HG02571 (cell line): Measurements from ENCODE around the gene OR10A6.

ENCODE experiments used
- ATAC-seq: cut with Tn5 transposase; IDR thresholded peaks from one replicate; pipeline ENCODE4 v1.9.1; 2021; ENCODE audit warnings: mild to moderate bottlenecking, moderate library complexity; ENCODE audit not compliant: unreplicated experiment

OR10A6 gene

GRCh38 chr11:7911011-7911410, 20.1 kb downstream of the OR10A6 start:
- ATAC-seq: no peak

GRCh38 chr11:7910286-7910788, 20.7 kb downstream of the OR10A6 start:
- ATAC-seq: no peak

GRCh38 chr11:7909585-7910285, 21.3 kb downstream of the OR10A6 start:
- ATAC-seq: no peak

GRCh38 chr11:7907121-7907520, 23.9 kb downstream of the OR10A6 start:
- no peak for ATAC-seq

GRCh38 chr11:7906481-7906880, 24.6 kb downstream of the OR10A6 start:
- ATAC-seq: no peak

- no peak for ATAC-seq
Measured at GRCh38 chr11:7905961-7906429, 25.1 kb downstream of the OR10A6 start.

DNA sequence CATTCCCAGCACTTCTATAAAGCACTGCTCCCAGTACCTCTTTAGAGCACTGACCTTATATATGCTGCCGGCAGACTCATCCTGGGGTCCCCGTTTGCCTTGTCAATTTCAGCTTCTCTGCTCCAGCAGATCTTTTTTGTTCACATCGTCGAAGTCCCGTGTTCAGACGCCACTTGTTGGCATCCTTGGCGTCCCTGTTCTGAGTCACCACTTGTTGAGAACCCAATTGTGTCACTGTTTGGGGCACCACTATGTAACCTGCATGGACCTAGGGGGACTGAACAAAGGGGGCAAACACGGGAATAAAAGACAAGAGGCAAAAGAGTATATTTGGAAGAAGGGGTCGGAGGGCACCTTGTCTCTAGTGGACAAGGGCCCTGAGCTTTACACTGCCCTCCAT, 25.5 kb downstream of the OR10A6 start:
- no peak for ATAC-seq

GRCh38 chr11:7904917-7905316, 26.2 kb downstream of the OR10A6 start:
- ATAC-seq: no peak

GRCh38 chr11:7903940-7904339, 27.1 kb downstream of the OR10A6 start:
- no peak for ATAC-seq

- ATAC-seq: no peak
Measured at GRCh38 chr11:7901319-7901854, 29.7 kb downstream of the OR10A6 start.

GRCh38 chr11:7900686-7901085, 30.4 kb downstream of the OR10A6 start:
- ATAC-seq: no peak

GRCh38 chr11:7899418-7899817, 31.6 kb downstream of the OR10A6 start:
- no peak for ATAC-seq

DNA sequence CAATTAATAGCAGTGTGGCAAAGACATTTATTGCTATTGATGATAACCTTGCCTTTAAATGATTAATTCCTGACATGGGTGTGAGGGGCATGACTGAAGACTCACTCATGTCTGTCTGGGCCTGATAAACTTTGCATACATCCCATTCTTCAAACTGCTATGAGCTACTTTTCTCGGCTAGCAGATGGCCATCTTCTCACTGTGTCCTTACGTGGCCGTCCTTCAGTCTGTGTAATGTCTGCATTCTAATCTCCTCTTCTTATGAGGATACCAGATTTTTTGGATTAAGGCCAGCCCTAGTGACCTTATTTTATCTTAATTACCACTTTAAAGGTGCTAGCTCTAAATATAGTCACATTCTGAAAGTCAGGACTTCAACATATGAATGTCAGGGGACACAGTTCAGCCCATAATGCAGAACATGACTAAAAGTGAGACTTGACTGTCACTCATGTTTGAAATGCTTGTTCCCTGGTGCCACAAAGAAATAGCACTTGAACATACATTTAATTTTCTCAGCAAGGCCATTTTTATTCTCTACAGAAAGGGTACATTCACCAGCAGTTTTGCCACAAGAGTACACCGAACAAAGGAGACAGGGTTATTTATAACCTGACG, 32.3 kb downstream of the OR10A6 start:
- no peak for ATAC-seq

DNA sequence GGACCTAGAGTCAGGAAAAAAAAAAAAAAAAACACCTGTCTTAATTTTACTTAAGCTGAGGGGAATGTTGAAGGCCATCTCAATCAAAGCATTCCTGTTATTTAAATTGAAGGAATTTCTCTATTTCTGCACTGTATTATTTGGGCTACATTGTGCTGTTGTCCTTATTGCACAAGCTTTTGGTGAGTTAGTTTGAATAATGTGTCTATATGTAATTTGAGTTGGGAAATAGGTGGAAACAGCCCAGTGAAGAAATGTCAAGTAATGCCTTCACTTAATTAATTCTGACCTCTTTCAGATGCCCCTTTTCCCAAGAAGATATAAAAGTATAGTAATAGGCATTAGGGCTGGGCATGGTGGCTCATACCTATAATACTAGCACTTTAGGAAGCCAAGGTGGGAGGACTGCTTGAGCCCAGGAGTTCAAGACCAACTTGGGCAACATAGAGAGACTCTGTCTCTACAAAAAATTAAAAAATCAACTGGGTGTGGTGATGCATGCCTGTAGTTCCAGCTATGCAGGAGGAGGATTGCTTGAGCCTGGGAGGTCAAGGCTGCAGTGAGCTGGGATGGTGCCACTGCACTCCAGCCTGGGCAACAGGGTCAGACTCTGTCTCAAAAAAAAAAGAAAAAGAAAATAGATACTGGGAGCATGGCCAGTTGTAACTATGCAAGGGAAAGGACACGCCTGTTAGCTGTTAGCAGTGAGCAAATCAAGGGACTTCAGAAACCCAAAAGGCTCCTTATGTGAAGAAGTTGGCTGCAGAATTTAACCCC, 34.9 kb downstream of the OR10A6 start:
- no peak for ATAC-seq

- ATAC-seq: no peak
Measured at GRCh38 chr11:7894251-7894650, 36.8 kb downstream of the OR10A6 start.

DNA sequence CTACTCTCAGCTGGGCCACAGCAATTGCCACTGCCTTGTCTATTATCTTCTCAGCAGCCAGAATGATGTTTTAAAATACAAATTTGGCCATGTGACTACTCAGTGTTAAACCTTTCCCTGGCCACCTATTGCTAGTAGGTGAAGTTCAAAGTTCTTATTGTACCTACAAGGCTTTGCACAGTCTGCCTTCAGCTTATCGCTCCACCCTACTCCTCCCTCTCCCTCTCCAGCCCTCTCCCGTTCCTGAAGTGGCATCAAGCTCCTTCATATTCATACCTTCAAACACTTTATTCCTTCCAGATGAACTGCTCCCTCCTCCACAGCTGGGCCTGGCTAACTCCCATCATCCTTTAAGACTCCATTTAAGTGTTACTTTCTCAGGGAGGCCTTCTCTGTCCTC, 37.3 kb downstream of the OR10A6 start:
- no peak for ATAC-seq

DNA sequence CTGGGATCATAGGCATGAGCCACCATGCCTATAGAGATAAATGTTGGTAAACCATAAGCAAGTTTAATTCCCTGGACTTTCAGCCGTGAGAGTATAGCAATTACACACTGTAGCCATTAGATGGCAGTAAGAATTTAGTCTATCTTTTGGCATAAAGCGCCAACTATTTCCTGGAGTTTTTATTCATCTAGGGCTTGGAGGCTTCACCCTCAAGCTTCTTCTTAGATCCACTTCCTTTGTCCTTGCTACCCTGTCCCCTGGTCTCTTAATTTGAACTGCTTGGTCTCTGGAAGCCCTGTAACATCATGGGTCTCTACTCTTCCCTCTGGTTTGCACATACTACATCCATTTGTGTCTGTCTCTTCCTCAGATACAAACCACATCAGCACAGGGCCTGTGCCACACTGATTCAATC, 38.2 kb downstream of the OR10A6 start:
- peak; percentile 62 for ATAC-seq

GRCh38 chr11:7892059-7892699, 38.9 kb downstream of the OR10A6 start:
- peak; percentile 56 for ATAC-seq

GRCh38 chr11:7890417-7891172, 40.5 kb downstream of the OR10A6 start:
- ATAC-seq: no peak

DNA sequence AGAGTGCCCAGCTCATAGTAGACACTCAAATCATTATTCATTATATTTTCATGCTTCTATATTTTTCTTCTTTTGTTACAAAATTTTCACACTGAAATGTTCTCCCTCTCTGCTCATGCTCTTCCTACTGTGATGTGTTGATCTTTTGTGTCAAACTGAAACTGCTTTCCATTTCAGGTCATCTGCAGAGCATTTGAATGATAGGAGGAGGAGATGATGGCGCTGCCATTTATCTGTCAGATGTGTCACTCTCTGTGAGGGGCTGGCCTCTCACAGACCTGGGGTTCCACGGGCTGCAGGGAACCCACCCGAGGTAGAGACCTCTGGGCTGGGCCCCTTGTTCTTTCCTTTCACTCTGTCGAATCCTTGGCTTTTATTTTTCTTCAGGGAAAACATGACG, 41.1 kb downstream of the OR10A6 start:
- peak; percentile 51 for ATAC-seq
